OCI-LY3 (cell line): ENCODE measurements around the gene ABCB6.

ENCODE experiments used
- H2AFZ ChIP-seq: fragments of 200-600, 300-600 bp; shearing (Covaris generic); 2 replicates; pipeline ENCODE4 v1.6.0; 2014; ENCODE audit warnings: antibody characterized with exemption, low read depth, low read length
- H3K27ac ChIP-seq: fragments of 200-600, 300-600 bp; sonication (generic); 2 replicates; pipeline ENCODE4 v1.5.1; 2014; ENCODE audit warnings: mild to moderate bottlenecking, low read length, moderate library complexity, mixed read lengths
- H3K27me3 ChIP-seq: fragments of 200-600, 300-600 bp; sonication (generic); 2 replicates; pipeline ENCODE4 v1.6.1; 2014; ENCODE audit warnings: low read depth, low read length, mixed read lengths
- H3K36me3 ChIP-seq: fragments of 200-600, 300-600 bp; sonication (generic); replicated peaks from 2 replicates; pipeline ENCODE3; 2014; ENCODE audit warnings: low read depth, low read length, mixed read lengths
- H3K4me1 ChIP-seq: fragments of 300-600, 200-600 bp; sonication (generic); 2 replicates; pipeline ENCODE4 v1.6.1; 2014; ENCODE audit warnings: low read length, mixed read lengths
- H3K4me2 ChIP-seq: fragments of 200-600, 300-600 bp; sonication (generic); 2 replicates; pipeline ENCODE4 v1.6.1; 2014; ENCODE audit warnings: low read length, mixed read lengths
- H3K4me3 ChIP-seq: fragments of 300-600, 200-600 bp; sonication (generic); 2 replicates; pipeline ENCODE4 v1.5.1; 2014; ENCODE audit warnings: antibody characterized with exemption, mild to moderate bottlenecking, low read length, moderate library complexity
- H3K79me2 ChIP-seq: fragments of 300-600, 200-600 bp; shearing (Covaris generic); 2 replicates; pipeline ENCODE4 v1.6.1; 2014; ENCODE audit warnings: mild to moderate bottlenecking, low read length, mixed read lengths
- H3K9ac ChIP-seq: fragments of 300-600, 200-600 bp; shearing (Covaris generic); 2 replicates; pipeline ENCODE4 v1.6.0; 2014; ENCODE audit warnings: mild to moderate bottlenecking, low read length, moderate library complexity
- H3K9me3 ChIP-seq: fragments of 200-600, 300-600 bp; shearing (Covaris generic); 2 replicates; pipeline ENCODE4 v1.6.1; 2014; ENCODE audit warnings: low read length, mixed read lengths; ENCODE audit not compliant: insufficient read depth
- H4K20me1 ChIP-seq: fragments of 200-600, 300-600 bp; sonication (generic); 2 replicates; pipeline ENCODE4 v1.6.1; 2016; ENCODE audit warnings: low read length, mixed read lengths; ENCODE audit not compliant: insufficient read depth
- CTCF ChIP-seq: fragments of 200-600, 300-600 bp; sonication (generic); IDR thresholded peaks from 2 replicates; pipeline ENCODE4 v1.5.1; 2014; ENCODE audit warnings: antibody characterized with exemption, low read length, low read depth
- EZH2phosphoT487 ChIP-seq: fragments of 200-600 bp; shearing (Covaris generic); IDR thresholded peaks from 2 replicates; pipeline ENCODE4 v1.6.1; 2018; ENCODE audit warnings: antibody characterized with exemption, mixed run types, low read depth

ABCB6 gene

DNA sequence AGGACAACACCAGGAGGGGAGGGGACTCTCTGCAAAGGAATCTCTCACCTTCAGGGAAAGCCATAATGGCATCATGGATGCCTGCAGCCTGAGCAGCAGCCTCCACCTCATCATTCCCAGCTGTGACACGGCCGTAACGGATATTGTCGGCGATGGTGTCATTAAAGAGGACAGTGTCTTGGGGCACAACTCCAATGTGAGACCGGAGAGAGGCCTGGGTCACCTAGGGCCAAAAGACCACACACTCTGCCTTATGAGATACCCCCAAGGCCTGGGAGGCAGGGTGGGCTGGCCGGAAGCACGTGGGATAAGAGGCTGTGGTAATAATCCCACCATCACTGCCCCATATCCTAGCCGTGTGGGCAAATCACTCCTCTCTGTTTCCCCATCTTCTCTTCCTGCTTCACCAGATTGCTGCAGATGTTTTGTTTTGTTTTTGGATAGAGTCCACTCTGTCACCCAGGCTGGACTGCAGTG lies 7.8 kb downstream of the ABCB6 start:
- H3K79me2 ChIP-seq: no peaks in the 10 kb centered on the region
- no peak overlapping the region for H2AFZ ChIP-seq
- H3K36me3 ChIP-seq: no peaks in the 10 kb centered on the region
- H3K4me3 ChIP-seq: no peak overlapping the region
- H4K20me1 ChIP-seq: no peaks in the 10 kb centered on the region
- H3K9ac ChIP-seq: no peak overlapping the region
- TF ChIP-seq CTCF (no peak), EZH2phosphoT487 (no peak)
- no peaks in the 10 kb centered on the region for H3K9me3 ChIP-seq
- H3K27me3 ChIP-seq: no peaks in the 10 kb centered on the region
- H3K4me1 ChIP-seq: peaks cover 7% of the 10 kb centered on the region
- no peak overlapping the region for H3K4me2 ChIP-seq
- H3K27ac ChIP-seq: no peak overlapping the region

- Histone ChIP-seq H3K27me3 (no peaks in the 10 kb centered on the region), H3K27ac (no peak overlapping the region), H2AFZ (no peak overlapping the region), H3K79me2 (no peaks in the 10 kb centered on the region), H3K9me3 (no peaks in the 10 kb centered on the region), H3K4me1 (peaks cover 7% of the 10 kb centered on the region), H3K36me3 (no peaks in the 10 kb centered on the region), H3K4me3 (no peak overlapping the region), H3K9ac (no peak overlapping the region), H4K20me1 (no peaks in the 10 kb centered on the region), H3K4me2 (no peak overlapping the region)
- TF ChIP-seq CTCF (no peak), EZH2phosphoT487 (no peak)
These were observed 8.4 kb downstream of the ABCB6 start for GRCh38 chr2:219210196-219210885.

DNA sequence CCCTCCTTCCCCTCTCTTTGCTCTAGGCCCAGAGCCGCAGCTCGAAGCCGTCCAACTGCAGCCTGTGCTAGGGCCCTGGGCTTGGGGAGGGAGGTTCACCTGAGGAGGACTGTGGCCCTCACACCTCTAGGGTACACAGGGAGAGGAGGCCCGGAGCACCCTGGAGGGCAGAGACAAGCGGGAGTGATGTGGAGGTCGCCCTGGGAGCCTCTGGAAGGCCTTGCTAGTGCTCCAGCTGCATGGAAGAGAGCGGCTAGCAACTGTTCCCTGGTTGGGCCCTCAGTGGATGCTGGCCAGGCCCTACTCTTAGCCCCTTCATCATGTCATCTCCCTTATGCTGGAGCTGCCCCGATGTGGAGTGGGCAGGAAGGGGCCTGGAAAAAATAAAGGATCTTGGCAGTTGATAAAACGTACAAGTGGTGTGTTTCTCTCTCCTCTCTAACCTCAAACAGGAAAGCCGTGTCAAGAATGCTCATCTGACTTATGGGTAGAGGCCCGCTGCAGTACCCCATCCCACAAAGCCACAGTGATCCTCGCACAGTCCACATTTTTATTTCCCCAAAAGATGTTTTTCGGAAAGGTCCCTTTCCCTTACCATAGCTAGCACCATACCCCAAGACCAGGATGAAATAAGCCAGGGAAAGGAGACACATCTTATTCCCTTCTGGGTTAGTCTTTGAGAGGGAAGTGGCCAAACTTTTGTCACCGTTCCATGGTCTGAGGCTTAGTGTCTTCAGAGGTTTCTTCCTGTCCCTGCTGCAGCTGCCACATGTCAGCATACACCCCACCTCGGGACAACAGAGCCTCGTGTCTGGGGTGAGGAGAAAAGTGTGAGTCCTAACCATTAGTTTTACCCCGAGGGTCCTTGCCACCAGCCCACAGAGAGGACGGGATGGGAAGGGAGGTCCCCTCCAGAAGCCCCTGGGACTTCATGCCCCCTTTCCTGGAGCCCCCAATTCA lies 9.2 kb downstream of the ABCB6 start:
- no peak overlapping the region for H3K4me2 ChIP-seq
- no peak overlapping the region for H3K4me3 ChIP-seq
- no peaks in the 10 kb centered on the region for H4K20me1 ChIP-seq
- no peaks in the 10 kb centered on the region for H3K9me3 ChIP-seq
- TF ChIP-seq EZH2phosphoT487 (no peak), CTCF (no peak)
- H2AFZ ChIP-seq: no peak overlapping the region
- H3K9ac ChIP-seq: no peak overlapping the region
- H3K27me3 ChIP-seq: no peaks in the 10 kb centered on the region
- no peaks in the 10 kb centered on the region for H3K79me2 ChIP-seq
- H3K4me1 ChIP-seq: peaks cover 7% of the 10 kb centered on the region
- H3K36me3 ChIP-seq: no peaks in the 10 kb centered on the region
- no peak overlapping the region for H3K27ac ChIP-seq
